Nephron (organoid): ENCODE measurements around the gene PPARD.

Source experiments
- H3K27ac Mint-ChIP-seq, 3 experiments: 2 replicates each; pipeline ENCODE4 v1.8.0; 2020; ENCODE audit warnings: mixed read lengths in 3 of 3, mild to moderate bottlenecking in 2 of 3, moderate library complexity in 1 of 3
- H3K27me3 Mint-ChIP-seq: 2 replicates; pipeline ENCODE4 v1.8.0; 2021; ENCODE audit warnings: low read depth, mild to moderate bottlenecking, moderate library complexity, mixed read lengths
- H3K36me3 Mint-ChIP-seq: 2 replicates; pipeline ENCODE4 v1.8.0; 2020; ENCODE audit warnings: low read depth, mixed read lengths
- H3K4me1 Mint-ChIP-seq: 2 replicates; pipeline ENCODE4 v1.8.0; 2020; ENCODE audit warnings: mixed read lengths
- H3K4me3 Mint-ChIP-seq, 3 experiments: 2 replicates each; pipeline ENCODE4 v1.8.0; 2020; ENCODE audit warnings: mild to moderate bottlenecking in 3 of 3, mixed read lengths in 3 of 3, moderate library complexity in 2 of 3
- H3K9me3 Mint-ChIP-seq: 2 replicates; pipeline ENCODE4 v1.8.0; 2020; ENCODE audit warnings: mixed read lengths
- CTCF ChIP-seq, 3 experiments: fragments of 200-600 bp; sonication (generic); IDR thresholded peaks; one replicate each; pipeline ENCODE4 v1.5.0; 2021; ENCODE audit warnings: antibody characterized with exemption in 3 of 3; ENCODE audit not compliant: unreplicated experiment in 3 of 3

Gene PPARD

GRCh38 chr6:35311390-35312075, 30.8 kb upstream of the PPARD start:
- Mint-ChIP-seq H3K9me3 (no peaks in the 10 kb centered on the region), H3K27ac (no peak overlapping the region), H3K36me3 (no peaks in the 10 kb centered on the region), H3K27me3 (peaks cover 28% of the 10 kb centered on the region), H3K4me3 (no peak overlapping the region), H3K4me1 (no peaks in the 10 kb centered on the region)
- TF ChIP-seq CTCF (IDR thresholded peaks at IDR 0.05; ENCODE audit: unreplicated experiment in 3 of 3) = no peak

GRCh38 chr6:35312076-35312800, 30.1 kb upstream of the PPARD start:
- H3K36me3 Mint-ChIP-seq = no peaks in the 10 kb centered on the region
- H3K27me3 Mint-ChIP-seq = peaks cover 25% of the 10 kb centered on the region
- H3K9me3 Mint-ChIP-seq = no peaks in the 10 kb centered on the region
- no peak overlapping the region for H3K4me3 Mint-ChIP-seq
- TF ChIP-seq CTCF (IDR thresholded peaks at IDR 0.05; ENCODE audit: unreplicated experiment in 3 of 3) = no peak
- H3K27ac Mint-ChIP-seq = no peak overlapping the region
- H3K4me1 Mint-ChIP-seq = peaks cover 2% of the 10 kb centered on the region

GRCh38 chr6:35312807-35313206, 29.6 kb upstream of the PPARD start:
- H3K4me3 Mint-ChIP-seq = no peak overlapping the region
- TF ChIP-seq CTCF (IDR thresholded peaks at IDR 0.05; ENCODE audit: unreplicated experiment in 3 of 3) = no peak
- peaks cover 22% of the 10 kb centered on the region for H3K27me3 Mint-ChIP-seq
- no peaks in the 10 kb centered on the region for H3K9me3 Mint-ChIP-seq
- no peaks in the 10 kb centered on the region for H3K36me3 Mint-ChIP-seq
- no peak overlapping the region for H3K27ac Mint-ChIP-seq
- peaks cover 8% of the 10 kb centered on the region for H3K4me1 Mint-ChIP-seq

- peaks cover 8% of the 10 kb centered on the region for H3K27me3 Mint-ChIP-seq
- H3K36me3 Mint-ChIP-seq = no peaks in the 10 kb centered on the region
- no peak for TF ChIP-seq CTCF (IDR thresholded peaks at IDR 0.05; ENCODE audit: unreplicated experiment in 3 of 3)
- no peaks in the 10 kb centered on the region for H3K9me3 Mint-ChIP-seq
- H3K27ac Mint-ChIP-seq = peak overlapping the region; percentile 55 to 88 (median 68)
- peak overlapping the region; percentile 85 to 86 (median 85) for H3K4me3 Mint-ChIP-seq
- peaks cover 15% of the 10 kb centered on the region for H3K4me1 Mint-ChIP-seq
Observed at GRCh38 chr6:35317483-35318195, 24.7 kb upstream of the PPARD start.

- TF ChIP-seq CTCF (IDR thresholded peaks at IDR 0.05; ENCODE audit: unreplicated experiment in 3 of 3) = no peak
- Mint-ChIP-seq H3K4me3 (peak overlapping the region; percentile 85 to 86 (median 85)), H3K27ac (peak overlapping the region; percentile 55 to 88 (median 68)), H3K9me3 (no peaks in the 10 kb centered on the region), H3K27me3 (peaks cover 4% of the 10 kb centered on the region), H3K36me3 (no peaks in the 10 kb centered on the region), H3K4me1 (peaks cover 15% of the 10 kb centered on the region)
Observed at GRCh38 chr6:35318196-35319171, 23.9 kb upstream of the PPARD start.
